HL-60 (cell line): Measurements from ENCODE around the gene AKAP12.

Experiments
- DNase-seq, 2 experiments: peaks; one replicate each; pipeline ENCODE4 v3.0.0-alpha.2; 2010 to 2020; ENCODE audit warnings: low read depth in 1 of 2, low spot score in 1 of 2
- H3K27ac ChIP-seq: fragments of 250-450 bp; sonication (Bioruptor Pico); replicated peaks from 2 replicates; pipeline ENCODE4 v1.5.1; 2020; ENCODE audit warnings: mild to moderate bottlenecking, moderate library complexity
- H3K27me3 ChIP-seq: fragments of 250-450 bp; sonication (Bioruptor Pico); 2 replicates; pipeline ENCODE4 v1.5.1; 2021; ENCODE audit warnings: mild to moderate bottlenecking, moderate library complexity; ENCODE audit not compliant: insufficient read depth, poor library complexity, severe bottlenecking
- H3K4me3 ChIP-seq: replicated peaks from 2 replicates; pipeline ENCODE4 v1.5.1; 2011; ENCODE audit warnings: mild to moderate bottlenecking, control low read depth, low read length; ENCODE audit not compliant: insufficient read depth
- GABPA ChIP-seq: IDR thresholded peaks from 2 replicates; pipeline ENCODE4 v1.6.1; 2012; ENCODE audit warnings: low read depth
- POLR2AphosphoS5 ChIP-seq: IDR thresholded peaks from 2 replicates; pipeline ENCODE4 v1.6.1; 2012; ENCODE audit warnings: low read depth
- SPI1 ChIP-seq: IDR thresholded peaks from 2 replicates; pipeline ENCODE4 v1.6.1; 2012; ENCODE audit warnings: low read depth, mild to moderate bottlenecking, borderline replicate concordance
- TF ChIP-seq, protein P1 (sequence below): IDR thresholded peaks from one replicate; pipeline ENCODE4 v1.5.1; 2011; ENCODE audit warnings: low read length, control low read depth, inconsistent platforms; ENCODE audit not compliant: insufficient read depth
- TF ChIP-seq, protein P2 (sequence below): IDR thresholded peaks from 2 replicates; pipeline ENCODE4 v1.6.1; 2012; ENCODE audit warnings: low read depth; ENCODE audit not compliant: insufficient replicate concordance

Gene AKAP12

DNA sequence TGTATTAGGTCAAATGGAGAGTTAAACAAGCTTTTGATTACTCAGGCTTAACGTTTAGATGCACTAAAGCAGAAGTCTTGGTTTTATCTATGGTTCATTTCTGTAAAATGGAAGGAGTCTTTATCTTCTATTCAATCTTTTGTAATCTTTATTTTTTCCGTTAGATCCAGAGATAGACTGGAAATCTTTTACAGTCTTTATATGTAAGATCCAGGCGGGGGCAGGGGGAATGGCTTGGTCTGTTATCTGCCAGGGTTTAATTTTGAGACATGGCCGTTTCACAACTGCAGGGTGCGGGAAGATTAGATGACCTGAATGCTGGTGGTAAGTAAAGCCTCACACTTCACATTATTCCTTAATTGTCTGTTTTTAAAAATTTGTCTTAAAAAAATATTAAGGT, 3.7 kb downstream of the AKAP12 start:
- H3K27ac ChIP-seq, result no peak overlapping the region
- TF ChIP-seq POLR2AphosphoS5, result no peak
- TF ChIP-seq, protein P1, sequence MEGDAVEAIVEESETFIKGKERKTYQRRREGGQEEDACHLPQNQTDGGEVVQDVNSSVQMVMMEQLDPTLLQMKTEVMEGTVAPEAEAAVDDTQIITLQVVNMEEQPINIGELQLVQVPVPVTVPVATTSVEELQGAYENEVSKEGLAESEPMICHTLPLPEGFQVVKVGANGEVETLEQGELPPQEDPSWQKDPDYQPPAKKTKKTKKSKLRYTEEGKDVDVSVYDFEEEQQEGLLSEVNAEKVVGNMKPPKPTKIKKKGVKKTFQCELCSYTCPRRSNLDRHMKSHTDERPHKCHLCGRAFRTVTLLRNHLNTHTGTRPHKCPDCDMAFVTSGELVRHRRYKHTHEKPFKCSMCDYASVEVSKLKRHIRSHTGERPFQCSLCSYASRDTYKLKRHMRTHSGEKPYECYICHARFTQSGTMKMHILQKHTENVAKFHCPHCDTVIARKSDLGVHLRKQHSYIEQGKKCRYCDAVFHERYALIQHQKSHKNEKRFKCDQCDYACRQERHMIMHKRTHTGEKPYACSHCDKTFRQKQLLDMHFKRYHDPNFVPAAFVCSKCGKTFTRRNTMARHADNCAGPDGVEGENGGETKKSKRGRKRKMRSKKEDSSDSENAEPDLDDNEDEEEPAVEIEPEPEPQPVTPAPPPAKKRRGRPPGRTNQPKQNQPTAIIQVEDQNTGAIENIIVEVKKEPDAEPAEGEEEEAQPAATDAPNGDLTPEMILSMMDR, result no peak
- TF ChIP-seq GABPA, result no peak
- no peak for TF ChIP-seq SPI1
- TF ChIP-seq, protein P2, sequence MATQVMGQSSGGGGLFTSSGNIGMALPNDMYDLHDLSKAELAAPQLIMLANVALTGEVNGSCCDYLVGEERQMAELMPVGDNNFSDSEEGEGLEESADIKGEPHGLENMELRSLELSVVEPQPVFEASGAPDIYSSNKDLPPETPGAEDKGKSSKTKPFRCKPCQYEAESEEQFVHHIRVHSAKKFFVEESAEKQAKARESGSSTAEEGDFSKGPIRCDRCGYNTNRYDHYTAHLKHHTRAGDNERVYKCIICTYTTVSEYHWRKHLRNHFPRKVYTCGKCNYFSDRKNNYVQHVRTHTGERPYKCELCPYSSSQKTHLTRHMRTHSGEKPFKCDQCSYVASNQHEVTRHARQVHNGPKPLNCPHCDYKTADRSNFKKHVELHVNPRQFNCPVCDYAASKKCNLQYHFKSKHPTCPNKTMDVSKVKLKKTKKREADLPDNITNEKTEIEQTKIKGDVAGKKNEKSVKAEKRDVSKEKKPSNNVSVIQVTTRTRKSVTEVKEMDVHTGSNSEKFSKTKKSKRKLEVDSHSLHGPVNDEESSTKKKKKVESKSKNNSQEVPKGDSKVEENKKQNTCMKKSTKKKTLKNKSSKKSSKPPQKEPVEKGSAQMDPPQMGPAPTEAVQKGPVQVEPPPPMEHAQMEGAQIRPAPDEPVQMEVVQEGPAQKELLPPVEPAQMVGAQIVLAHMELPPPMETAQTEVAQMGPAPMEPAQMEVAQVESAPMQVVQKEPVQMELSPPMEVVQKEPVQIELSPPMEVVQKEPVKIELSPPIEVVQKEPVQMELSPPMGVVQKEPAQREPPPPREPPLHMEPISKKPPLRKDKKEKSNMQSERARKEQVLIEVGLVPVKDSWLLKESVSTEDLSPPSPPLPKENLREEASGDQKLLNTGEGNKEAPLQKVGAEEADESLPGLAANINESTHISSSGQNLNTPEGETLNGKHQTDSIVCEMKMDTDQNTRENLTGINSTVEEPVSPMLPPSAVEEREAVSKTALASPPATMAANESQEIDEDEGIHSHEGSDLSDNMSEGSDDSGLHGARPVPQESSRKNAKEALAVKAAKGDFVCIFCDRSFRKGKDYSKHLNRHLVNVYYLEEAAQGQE, result no peak
- H3K27me3 ChIP-seq, result peaks cover 46% of the 10 kb centered on the region
- H3K4me3 ChIP-seq, result no peak overlapping the region
- DNase-seq, result no peak

- TF ChIP-seq GABPA (no peak), POLR2AphosphoS5 (no peak), SPI1 (no peak)
- TF ChIP-seq, protein P2, result no peak
- TF ChIP-seq, protein P1, result no peak
- peaks cover 15% of the 10 kb centered on the region for H3K27me3 ChIP-seq
- no peak for DNase-seq
- H3K4me3 ChIP-seq, result no peak overlapping the region
- no peak overlapping the region for H3K27ac ChIP-seq
Observed at GRCh38 chr6:151247490-151247889, 7.7 kb downstream of the AKAP12 start.

DNA sequence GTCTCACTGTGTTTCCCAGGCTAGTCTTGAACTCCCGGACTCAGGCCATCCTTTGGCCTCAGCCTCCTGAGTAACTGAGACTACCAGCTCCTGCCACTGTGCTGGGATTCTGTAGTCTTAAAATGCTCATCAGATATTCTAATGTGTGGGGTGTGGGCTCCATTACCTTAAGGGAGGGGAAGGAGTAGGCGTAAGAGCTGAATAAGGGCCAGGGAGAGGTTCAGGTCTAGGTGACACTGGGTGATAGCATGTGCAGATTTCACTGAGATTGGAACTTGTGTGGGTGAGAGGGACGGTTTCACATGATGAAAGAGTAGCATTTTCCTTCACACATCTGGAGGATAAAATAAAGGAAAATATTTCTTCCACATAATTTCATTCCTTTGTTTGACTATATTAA, 8.5 kb downstream of the AKAP12 start:
- no peak overlapping the region for H3K27ac ChIP-seq
- TF ChIP-seq, protein P2, result no peak
- TF ChIP-seq POLR2AphosphoS5 (no peak), SPI1 (no peak), GABPA (no peak)
- TF ChIP-seq, protein P1, result no peak
- no peak for DNase-seq

More for the DNA sequence above, 8.5 kb downstream of the AKAP12 start:
- Histone ChIP-seq H3K4me3 (no peak overlapping the region), H3K27me3 (peaks cover 7% of the 10 kb centered on the region)
